H1 (cell line): ENCODE data around the gene RASSF10. TPM values are rescaled to one million over a fixed set of nuclear protein-coding genes. Genes with fewer than 3 reads are reported as not detected.
A peak's percentile ranks its signal among the peaks of the same experiment; 100 is the strongest.

ENCODE experiments used
- CHD1 ChIP-seq: IDR thresholded peaks from 2 replicates; pipeline ENCODE4 v1.6.1; 2012; ENCODE audit warnings: low read depth, low read length, improper control_type of control experiment
- E2F6 ChIP-seq: IDR thresholded peaks from 2 replicates; pipeline ENCODE4 v1.6.1; 2012; ENCODE audit warnings: inconsistent platforms
- KDM4A ChIP-seq: IDR thresholded peaks from one replicate; pipeline ENCODE4 v1.7.1; 2012; ENCODE audit warnings: low read depth, mild to moderate bottlenecking, moderate library complexity, low read length, inconsistent platforms; ENCODE audit not compliant: severe bottlenecking
- YY1 ChIP-seq: IDR thresholded peaks from 2 replicates; pipeline ENCODE4 v1.6.1; 2011; ENCODE audit warnings: low read depth, mild to moderate bottlenecking, low read length
- polyA plus RNA-seq, 7 experiments: library from polyadenylated mRNA; depleted of rRNA in 3 of 7; stranded (reverse) in 5 of 7; unstranded in 2 of 7; fragments of >200 nt in 5 of 7; fragments of 200-250 nt in 2 of 7; gene quantifications; 1 replicate in 5 of 7; 2 replicates in 1 of 7; 4 replicates in 1 of 7; pipeline versions ENCODE4 v1.2.1 to v1.2.3, GENCODE V29; 2011 to 2013; ENCODE audit warnings: missing spikeins in 2 of 7, mixed read lengths in 2 of 7
- total RNA-seq: library from RNA; stranded (reverse); fragmentation: NEBNext Ultra II Directional; extraction: Animal tissue kit (Norgen Biotek cat#: 25700); gene quantifications from 2 replicates; pipeline ENCODE4 v1.2.1, GENCODE V29; 2021

Gene RASSF10
- total and polyA plus RNA-seq, 2 of the 8 experiments (the other 6 are each of a cell fraction or from before 2014, with no cell fraction given) = 0.51 to 1.8 TPM

GRCh38 chr11:13009476-13009920 is 382 bp downstream of the RASSF10 start (continued):
- TF ChIP-seq CHD1 (no peak), KDM4A (peak; percentile 26), E2F6 (peak; percentile 64), YY1 (no peak)
